Pancreas (tissue), 10 donors: ENCODE measurements around the gene SOX5. TPM values are rescaled to one million over a fixed set of nuclear protein-coding genes. Genes with fewer than 3 reads are reported as not detected.

Experiments
- ATAC-seq, 4 donors: fragments of 200-7000 bp; cut with Tn5 transposase; one replicate each; pipeline versions ENCODE4 v1.8.0 to v1.9.1; 2020; ENCODE audit warnings: mild to moderate bottlenecking in 4 of 4, moderate library complexity in 4 of 4
- DNase-seq, 6 donors: peaks; one replicate each; pipeline ENCODE4 v3.0.0-alpha.2; 2020
- FAIRE-seq: peaks from 2 replicates; lab custom pipeline; 2012; peaks lifted over from hg19 to GRCh38; lab: Jason Lieb, UNC
- H3K27ac ChIP-seq, 4 donors: fragments of 200-600 bp; sonication (generic); 1 replicate in 3 of 4; 2 replicates in 1 of 4; pipeline versions ENCODE4 v1.5.0 to v1.8.0; 2020
- H3K27me3 ChIP-seq, 4 donors: fragments of 200-600 bp; one replicate each; pipeline ENCODE4 v1.8.0; 2021
- H3K36me3 ChIP-seq, 3 donors: fragments of 200-600 bp; sonication (generic) in 1 of 3; one replicate each; pipeline versions ENCODE4 v1.5.0 to v1.8.0; 2020 to 2021
- H3K4me1 ChIP-seq, 3 donors: fragments of 200-600 bp; one replicate each; pipeline ENCODE4 v1.8.0; 2021
- H3K4me3 ChIP-seq, 4 donors: fragments of 200-600 bp; sonication (generic) in 2 of 4; one replicate each; pipeline versions ENCODE4 v1.5.0 to v1.8.0; 2020 to 2021
- H3K9me3 ChIP-seq, 4 donors: fragments of 200-600 bp; one replicate each; pipeline ENCODE4 v1.8.0; 2021
- CTCF ChIP-seq, 4 donors: fragments of 200-600 bp; sonication (generic) in 3 of 4; IDR thresholded peaks; one replicate each; pipeline versions ENCODE4 v1.5.0 to v1.8.0; 2021; ENCODE audit warnings: antibody characterized with exemption in 4 of 4
- WGBS, 2 donors: extraction: QIAGEN DNeasy Blood & Tissue Kit; methylation state at CpG; one replicate each; pipeline ENCODE4 v1.1.7; 2013; 5-methylcytosine and 5-hydroxymethylcytosine counted together
- intact Hi-C, 3 donors: fragments of 100-400 bp; cut with DNase I; formaldehyde crosslinking; loops; one replicate each; pipeline versions ENCODE4 v1.11.1 to v1.14.2; 2022
- polyA plus RNA-seq, 2 donors: library from polyadenylated mRNA; stranded (reverse); fragments of 200-250 nt; gene quantifications; one replicate each; pipeline ENCODE4 v1.2.3, GENCODE V29; 2013
- total RNA-seq, 6 donors: library from RNA; stranded (reverse); fragmentation: NEBNext Ultra II Directional in 4 of 6; extraction: Animal tissue kit (Norgen Biotek cat#: 25700) in 4 of 6; gene quantifications; one replicate each; pipeline versions ENCODE4 v1.2.1 to v1.2.4, GENCODE V29; 2021 to 2023
- donor health status: healthy with polysubstance abuse.
- donor health status: DM: no; HTN: no; CAD: no; lungs with moderate emphysema.
- donor health status: DM: no; HTN: no; CAD: no.
- donor health status: control.
- donor health status: control.
- donor health status: Bipolar disorder and iron deficiency.
- donor health status: DM: yes; HTN: yes; CAD: no.
- donor health status: DM: no; HTN: no; CAD: no.
- donor health status: DM: no; HTN: no; CAD: no.
- donor health status: DM: yes; HTN: yes; CAD: no.

SOX5 gene
- total and polyA plus RNA-seq, 8 donors, result 0.47 to 2.5 (median 1.6) TPM

GRCh38 chr12:23752245-23752644 is 197.2 kb downstream of the SOX5 start:
- H3K27ac ChIP-seq, result no peak overlapping the region
- no peaks in the 10 kb centered on the region for H3K36me3 ChIP-seq
- no peak overlapping the region for H3K4me3 ChIP-seq
- no peaks in the 10 kb centered on the region for H3K4me1 ChIP-seq
- H3K27me3 ChIP-seq, result no peaks in the 10 kb centered on the region
- no peak for TF ChIP-seq CTCF (IDR thresholded peaks at IDR 0.05)
- WGBS, 2 donors, result 89% methylated on average over 5 of the region's 5 CpGs
- no peak for ATAC-seq
- no peak for DNase-seq
- intact Hi-C loops, result no loop called here
- no peaks in the 10 kb centered on the region for H3K9me3 ChIP-seq
- no peak for FAIRE-seq

- Histone ChIP-seq H3K36me3 (no peaks in the 10 kb centered on the region), H3K4me3 (no peak overlapping the region), H3K9me3 (no peaks in the 10 kb centered on the region), H3K27ac (no peak overlapping the region), H3K4me1 (no peaks in the 10 kb centered on the region), H3K27me3 (no peaks in the 10 kb centered on the region)
- DNase-seq (no peak), ATAC-seq (no peak), FAIRE-seq (no peak)
- TF ChIP-seq CTCF (IDR thresholded peaks at IDR 0.05), result no peak
- WGBS, 2 donors, result 89 to 98% methylated on average over 1 of the region's 1 CpG
- intact Hi-C loops, result no loop called here
Measured at GRCh38 chr12:23751641-23752040, 197.8 kb downstream of the SOX5 start.

- WGBS, 2 donors, result 74 to 77% methylated on average over 3 of the region's 3 CpGs
- intact Hi-C loops, result no loop called here
- Histone ChIP-seq H3K9me3 (no peaks in the 10 kb centered on the region), H3K27ac (no peak overlapping the region), H3K4me1 (no peaks in the 10 kb centered on the region), H3K27me3 (no peaks in the 10 kb centered on the region), H3K4me3 (no peak overlapping the region), H3K36me3 (no peaks in the 10 kb centered on the region)
- TF ChIP-seq CTCF (IDR thresholded peaks at IDR 0.05), result no peak
- ATAC-seq (no peak), FAIRE-seq (no peak), DNase-seq (no peak)
Measured at GRCh38 chr12:23750923-23751322, 198.5 kb downstream of the SOX5 start.

GRCh38 chr12:23744696-23745095 is 204.8 kb downstream of the SOX5 start:
- Histone ChIP-seq H3K9me3 (no peaks in the 10 kb centered on the region), H3K4me1 (no peaks in the 10 kb centered on the region), H3K4me3 (no peak overlapping the region), H3K36me3 (no peaks in the 10 kb centered on the region), H3K27me3 (no peaks in the 10 kb centered on the region), H3K27ac (no peak overlapping the region)
- no peak for TF ChIP-seq CTCF (IDR thresholded peaks at IDR 0.05)
- intact Hi-C loops, result no loop called here
- DNase-seq (no peak), FAIRE-seq (no peak), ATAC-seq (no peak)
- 73 to 79% methylated on average over 3 of the region's 3 CpGs for WGBS, 2 donors

GRCh38 chr12:23742574-23742973 is 206.9 kb downstream of the SOX5 start:
- Histone ChIP-seq H3K27me3 (no peaks in the 10 kb centered on the region), H3K36me3 (no peaks in the 10 kb centered on the region), H3K9me3 (no peaks in the 10 kb centered on the region), H3K4me3 (no peak overlapping the region), H3K27ac (no peak overlapping the region), H3K4me1 (no peaks in the 10 kb centered on the region)
- FAIRE-seq (no peak), DNase-seq (no peak), ATAC-seq (no peak)
- 92 to 95% methylated on average over 3 of the region's 3 CpGs for WGBS, 2 donors
- TF ChIP-seq CTCF (IDR thresholded peaks at IDR 0.05), result no peak
- intact Hi-C loops, result no loop called here
